Kidney (tissue), 14 donors: ENCODE data around the gene LTA. TPM values are rescaled to one million over a fixed set of nuclear protein-coding genes. Genes with fewer than 3 reads are reported as not detected.
A peak's percentile ranks its signal among the peaks of the same experiment; 100 is the strongest.

Experiments
- DNase-seq, 5 donors: peaks; one replicate each; pipeline ENCODE4 v3.0.0-alpha.2; 2013 to 2020
- FAIRE-seq: peaks from 2 replicates; lab custom pipeline; 2012; peaks lifted over from hg19 to GRCh38; lab: Jason Lieb, UNC
- H3K27ac ChIP-seq, 2 donors: one replicate each; pipeline ENCODE4 v1.7.0; 2013; ENCODE audit warnings: low read depth in 2 of 2, low read length in 2 of 2, inconsistent platforms in 1 of 2
- H3K27me3 ChIP-seq: one replicate; pipeline ENCODE4 v1.7.1; 2013; ENCODE audit warnings: low read length, inconsistent platforms; ENCODE audit not compliant: control insufficient read depth, insufficient read depth
- H3K36me3 ChIP-seq, 3 donors: one replicate each; pipeline versions ENCODE4 v1.7.0 to v1.7.1; 2013; ENCODE audit warnings: low read length in 3 of 3, control low read depth in 1 of 3, inconsistent platforms in 1 of 3; ENCODE audit not compliant: insufficient read depth in 3 of 3, control insufficient read depth in 2 of 3
- H3K4me1 ChIP-seq, 3 donors: one replicate each; pipeline versions ENCODE4 v1.7.0 to v1.7.1; 2013; ENCODE audit warnings: low read length in 3 of 3, inconsistent platforms in 1 of 3, low read depth in 1 of 3; ENCODE audit not compliant: control insufficient read depth in 2 of 3, insufficient read depth in 2 of 3
- H3K4me3 ChIP-seq, 3 donors: one replicate each; pipeline versions ENCODE4 v1.7.0 to v1.8.1; 2013; ENCODE audit warnings: low read length in 3 of 3, control low read depth in 1 of 3, inconsistent platforms in 1 of 3
- H3K9ac ChIP-seq, 3 donors: one replicate each; pipeline versions ENCODE4 v1.7.0 to v1.7.1; 2013; ENCODE audit warnings: low read length in 3 of 3, control low read depth in 1 of 3, inconsistent platforms in 1 of 3
- H3K9me3 ChIP-seq, 3 donors: one replicate each; pipeline versions ENCODE4 v1.7.0 to v1.7.1; 2013; ENCODE audit warnings: low read length in 3 of 3, control low read depth in 1 of 3, inconsistent platforms in 1 of 3; ENCODE audit not compliant: control insufficient read depth in 2 of 3, insufficient read depth in 1 of 3
- intact Hi-C: fragments of 100-400 bp; cut with DNase I; formaldehyde crosslinking; loops from one replicate; pipeline ENCODE4 v1.11.1; 2022
- polyA plus RNA-seq: library from polyadenylated mRNA; stranded (reverse); fragments of 350-450 nt; fragmentation: Illumina TruSeq; extraction: RNeasy Lipid Tissue Mini Kit (QIAGEN cat#74804); gene quantifications from one replicate; pipeline ENCODE4 v1.2.3, GENCODE V29; 2014; ENCODE audit warnings: low read depth, low replicate concordance; ENCODE audit not compliant: insufficient read depth
- total RNA-seq: library from RNA; stranded (reverse); fragmentation: NEBNext Ultra II Directional; extraction: Animal tissue kit (Norgen Biotek cat#: 25700); gene quantifications from one replicate; pipeline ENCODE4 v1.2.1, GENCODE V29; 2021
- TF ChIP-seq, protein P1 (sequence below): IDR thresholded peaks from 3 replicates; pipeline ENCODE4 v1.5.1; 2012; ENCODE audit warnings: mild to moderate bottlenecking, moderate library complexity, borderline replicate concordance; ENCODE audit not compliant: insufficient read depth; ENCODE audit errors: extremely low read depth
- donor health status: control.
- donor health status: control.
- donor health status: control.
- donor health status: control.
- donor health status: control.
- donor health status: DM: yes; HTN: yes; CAD: no.
- donor health status: Normal renal cell carcinoma (clear cell type).

LTA gene
- total and polyA plus RNA-seq, 2 donors from 2014 or later, result 0.35 TPM; not detected in 1

DNA sequence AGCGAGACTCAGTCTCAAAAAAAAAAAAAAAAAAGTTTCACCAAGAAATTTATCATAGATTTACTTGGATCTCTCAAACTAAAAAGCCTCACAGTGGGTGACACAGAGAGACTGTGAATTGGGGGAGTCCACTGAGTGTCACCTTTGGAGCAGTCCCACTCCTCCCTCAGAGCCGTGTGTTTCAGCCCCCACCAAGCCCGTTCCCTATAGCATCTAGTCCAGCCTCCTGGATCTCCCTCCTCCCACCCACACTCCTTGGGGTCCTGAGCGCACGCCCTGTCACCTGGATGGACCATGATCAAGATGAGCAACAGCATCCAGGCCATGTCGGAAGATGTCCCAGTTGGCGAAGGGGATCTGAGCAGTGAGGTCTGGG lies 20.3 kb downstream of the LTA start:
- no peak for FAIRE-seq
- TF ChIP-seq, protein P1, sequence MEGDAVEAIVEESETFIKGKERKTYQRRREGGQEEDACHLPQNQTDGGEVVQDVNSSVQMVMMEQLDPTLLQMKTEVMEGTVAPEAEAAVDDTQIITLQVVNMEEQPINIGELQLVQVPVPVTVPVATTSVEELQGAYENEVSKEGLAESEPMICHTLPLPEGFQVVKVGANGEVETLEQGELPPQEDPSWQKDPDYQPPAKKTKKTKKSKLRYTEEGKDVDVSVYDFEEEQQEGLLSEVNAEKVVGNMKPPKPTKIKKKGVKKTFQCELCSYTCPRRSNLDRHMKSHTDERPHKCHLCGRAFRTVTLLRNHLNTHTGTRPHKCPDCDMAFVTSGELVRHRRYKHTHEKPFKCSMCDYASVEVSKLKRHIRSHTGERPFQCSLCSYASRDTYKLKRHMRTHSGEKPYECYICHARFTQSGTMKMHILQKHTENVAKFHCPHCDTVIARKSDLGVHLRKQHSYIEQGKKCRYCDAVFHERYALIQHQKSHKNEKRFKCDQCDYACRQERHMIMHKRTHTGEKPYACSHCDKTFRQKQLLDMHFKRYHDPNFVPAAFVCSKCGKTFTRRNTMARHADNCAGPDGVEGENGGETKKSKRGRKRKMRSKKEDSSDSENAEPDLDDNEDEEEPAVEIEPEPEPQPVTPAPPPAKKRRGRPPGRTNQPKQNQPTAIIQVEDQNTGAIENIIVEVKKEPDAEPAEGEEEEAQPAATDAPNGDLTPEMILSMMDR, result no peak
- Histone ChIP-seq H3K9ac (no peak overlapping the region), H3K4me3 (no peak overlapping the region), H3K36me3 (no peaks in the 10 kb centered on the region), H3K27ac (no peak overlapping the region), H3K27me3 (no peaks in the 10 kb centered on the region), H3K4me1 (no peaks in the 10 kb centered on the region), H3K9me3 (no peaks in the 10 kb centered on the region)
- intact Hi-C loops, result no loop called here
- DNase-seq, result peak in 1 of 5 donors; percentile 60

DNA sequence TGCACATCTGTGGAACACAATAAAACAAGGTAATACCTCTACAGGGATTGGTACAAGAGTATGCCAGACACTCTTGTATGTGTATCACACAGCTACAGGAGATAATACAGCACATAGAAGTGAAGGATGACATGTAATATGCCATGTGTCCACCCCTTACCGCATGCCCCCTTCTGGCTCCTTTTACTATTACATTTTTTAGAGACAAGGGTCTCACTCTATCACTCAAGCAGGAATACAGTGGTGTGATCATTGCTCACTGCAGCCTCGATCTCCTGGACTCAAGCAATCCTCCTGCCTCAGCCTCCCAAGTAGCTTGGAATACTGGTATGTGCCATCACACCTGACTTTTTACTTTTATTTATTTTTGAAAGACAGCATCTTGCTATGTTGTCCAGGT lies 24.9 kb downstream of the LTA start:
- no peak for FAIRE-seq
- H3K4me1 ChIP-seq, result peaks cover 0 to 2% (median 0%) of the 10 kb centered on the region in 3 donors
- TF ChIP-seq, protein P1, result no peak
- H3K4me3 ChIP-seq, result no peak overlapping the region
- H3K27ac ChIP-seq, result no peak overlapping the region
- no peak for DNase-seq
- H3K36me3 ChIP-seq, result no peaks in the 10 kb centered on the region
- H3K27me3 ChIP-seq, result no peaks in the 10 kb centered on the region
- no peaks in the 10 kb centered on the region for H3K9me3 ChIP-seq
- H3K9ac ChIP-seq, result no peak overlapping the region
- intact Hi-C loops, result no loop called here

DNA sequence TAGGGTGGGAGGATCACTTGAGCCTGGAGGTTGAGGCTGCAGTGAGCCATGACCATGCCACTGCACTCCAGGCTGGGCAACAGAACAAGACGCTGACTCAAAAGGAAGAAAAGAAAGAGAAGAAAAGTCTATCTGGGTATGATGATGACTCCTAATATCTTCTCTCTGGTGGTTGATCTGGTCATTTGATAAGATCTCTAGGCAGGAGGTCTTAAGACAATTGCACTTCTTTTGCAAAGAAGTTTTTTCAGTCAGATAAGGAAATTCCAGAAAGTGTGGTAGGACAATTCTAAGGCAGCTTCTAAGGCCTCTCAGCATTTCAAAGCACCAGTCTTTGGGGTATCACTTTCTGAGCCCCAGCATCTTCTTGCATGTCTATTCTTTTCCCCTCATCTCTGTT lies 35.2 kb downstream of the LTA start:
- H3K4me1 ChIP-seq, result no peaks in the 10 kb centered on the region

More for the DNA sequence above, 35.2 kb downstream of the LTA start:
- DNase-seq (no peak), FAIRE-seq (no peak)
- intact Hi-C loops, result no loop called here
- Histone ChIP-seq H3K4me3 (no peak overlapping the region), H3K36me3 (no peaks in the 10 kb centered on the region), H3K9me3 (no peaks in the 10 kb centered on the region), H3K27ac (no peak overlapping the region), H3K9ac (no peak overlapping the region), H3K27me3 (no peaks in the 10 kb centered on the region)
- TF ChIP-seq, protein P1, result no peak
